HFFc6 (cell line): ENCODE results near the gene OVOL3. TPM values are rescaled to one million over a fixed set of nuclear protein-coding genes. Genes with fewer than 3 reads are reported as not detected.

Source experiments
- DNase-seq: peaks from one replicate; pipeline ENCODE4 v3.0.0-alpha.2; 2018
- H3K27ac Mint-ChIP-seq: 2 replicates; pipeline ENCODE4 v1.8.0; 2020; ENCODE audit warnings: mild to moderate bottlenecking, mixed read lengths
- H3K27me3 Mint-ChIP-seq: 2 replicates; pipeline ENCODE4 v1.8.0; 2021; ENCODE audit warnings: mild to moderate bottlenecking, moderate library complexity, mixed read lengths; ENCODE audit not compliant: insufficient read depth
- H3K36me3 Mint-ChIP-seq: 2 replicates; pipeline ENCODE4 v1.8.0; 2021; ENCODE audit warnings: low read depth, mixed read lengths
- H3K4me1 Mint-ChIP-seq: 2 replicates; pipeline ENCODE4 v1.8.0; 2020; ENCODE audit warnings: low read depth, mixed read lengths
- H3K4me3 Mint-ChIP-seq: 2 replicates; pipeline ENCODE4 v1.8.0; 2020; ENCODE audit warnings: mild to moderate bottlenecking, moderate library complexity, mixed read lengths
- H3K9me3 Mint-ChIP-seq: 2 replicates; pipeline ENCODE4 v1.8.0; 2020; ENCODE audit warnings: mild to moderate bottlenecking, mixed read lengths
- total RNA-seq, 6 experiments: library from RNA; stranded (reverse); fragmentation: NEBNext Ultra II Directional; extraction: Animal tissue kit (Norgen Biotek cat#: 25700); gene quantifications; 2 replicates in 1 of 6; 3 replicates in 5 of 6; pipeline ENCODE4 v1.2.3, GENCODE V29; 2021
- TF ChIP-seq, protein P1 (sequence below): fragments of 200-600 bp; sonication (generic); IDR thresholded peaks from 2 replicates; pipeline ENCODE4 v1.5.0; 2021; ENCODE audit warnings: antibody characterized with exemption, mild to moderate bottlenecking

OVOL3 gene
- total RNA-seq, 6 experiments from 2014 or later, result not detected

DNA sequence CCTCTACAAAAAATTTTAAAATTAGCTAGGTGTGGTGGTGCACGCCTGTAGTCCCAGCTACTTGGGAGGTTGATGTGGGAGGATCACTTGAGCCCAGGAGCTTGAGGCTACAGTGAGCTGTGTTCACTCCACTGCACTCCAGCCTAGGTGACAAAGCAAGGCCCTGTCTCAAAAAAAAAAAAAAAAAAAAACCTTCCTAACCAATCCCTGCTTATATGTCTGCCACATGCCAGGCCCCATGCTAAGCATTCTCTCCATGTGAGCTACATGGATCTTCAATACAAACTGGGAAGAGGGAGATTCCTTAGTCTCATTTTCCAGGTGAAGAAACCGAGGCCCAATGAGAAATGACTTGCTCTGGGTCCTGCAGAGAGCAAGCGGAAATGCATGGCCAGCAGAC, 2.3 kb upstream of the OVOL3 start:
- H3K9me3 Mint-ChIP-seq, result no peaks in the 10 kb centered on the region
- H3K4me3 Mint-ChIP-seq, result no peak overlapping the region
- no peak overlapping the region for H3K27ac Mint-ChIP-seq
- H3K4me1 Mint-ChIP-seq, result peaks cover 14% of the 10 kb centered on the region
- no peak for DNase-seq
- peaks cover 15% of the 10 kb centered on the region for H3K36me3 Mint-ChIP-seq
- H3K27me3 Mint-ChIP-seq, result no peaks in the 10 kb centered on the region; the same call in 1 of the 2 replicates
- TF ChIP-seq, protein P1, sequence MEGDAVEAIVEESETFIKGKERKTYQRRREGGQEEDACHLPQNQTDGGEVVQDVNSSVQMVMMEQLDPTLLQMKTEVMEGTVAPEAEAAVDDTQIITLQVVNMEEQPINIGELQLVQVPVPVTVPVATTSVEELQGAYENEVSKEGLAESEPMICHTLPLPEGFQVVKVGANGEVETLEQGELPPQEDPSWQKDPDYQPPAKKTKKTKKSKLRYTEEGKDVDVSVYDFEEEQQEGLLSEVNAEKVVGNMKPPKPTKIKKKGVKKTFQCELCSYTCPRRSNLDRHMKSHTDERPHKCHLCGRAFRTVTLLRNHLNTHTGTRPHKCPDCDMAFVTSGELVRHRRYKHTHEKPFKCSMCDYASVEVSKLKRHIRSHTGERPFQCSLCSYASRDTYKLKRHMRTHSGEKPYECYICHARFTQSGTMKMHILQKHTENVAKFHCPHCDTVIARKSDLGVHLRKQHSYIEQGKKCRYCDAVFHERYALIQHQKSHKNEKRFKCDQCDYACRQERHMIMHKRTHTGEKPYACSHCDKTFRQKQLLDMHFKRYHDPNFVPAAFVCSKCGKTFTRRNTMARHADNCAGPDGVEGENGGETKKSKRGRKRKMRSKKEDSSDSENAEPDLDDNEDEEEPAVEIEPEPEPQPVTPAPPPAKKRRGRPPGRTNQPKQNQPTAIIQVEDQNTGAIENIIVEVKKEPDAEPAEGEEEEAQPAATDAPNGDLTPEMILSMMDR, result no peak

DNA sequence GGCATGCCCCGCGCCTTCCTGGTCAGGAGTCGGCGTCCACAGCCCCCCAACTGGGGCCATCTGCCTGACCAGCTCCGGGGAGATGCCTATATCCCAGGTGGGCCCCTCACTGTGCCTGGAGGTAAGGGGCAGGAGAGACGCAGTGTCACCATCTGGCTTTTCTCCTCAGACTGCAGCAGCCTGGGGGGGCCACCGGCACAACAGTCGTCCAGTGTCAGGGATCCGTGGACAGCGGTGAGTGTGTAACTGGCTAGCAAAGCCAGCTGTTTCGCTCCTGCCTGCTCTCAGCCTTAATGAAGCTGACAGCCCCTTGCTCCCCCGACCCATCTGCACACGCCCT, 227 bp downstream of the OVOL3 start:
- Mint-ChIP-seq H3K27ac (no peak overlapping the region), H3K4me1 (peaks cover 18% of the 10 kb centered on the region), H3K4me3 (no peak overlapping the region), H3K36me3 (peaks cover 21% of the 10 kb centered on the region), H3K27me3 (peaks cover 3% of the 10 kb centered on the region; the same call in 1 of the 2 replicates), H3K9me3 (no peaks in the 10 kb centered on the region)
- TF ChIP-seq, protein P1, result no peak
- DNase-seq, result no peak

DNA sequence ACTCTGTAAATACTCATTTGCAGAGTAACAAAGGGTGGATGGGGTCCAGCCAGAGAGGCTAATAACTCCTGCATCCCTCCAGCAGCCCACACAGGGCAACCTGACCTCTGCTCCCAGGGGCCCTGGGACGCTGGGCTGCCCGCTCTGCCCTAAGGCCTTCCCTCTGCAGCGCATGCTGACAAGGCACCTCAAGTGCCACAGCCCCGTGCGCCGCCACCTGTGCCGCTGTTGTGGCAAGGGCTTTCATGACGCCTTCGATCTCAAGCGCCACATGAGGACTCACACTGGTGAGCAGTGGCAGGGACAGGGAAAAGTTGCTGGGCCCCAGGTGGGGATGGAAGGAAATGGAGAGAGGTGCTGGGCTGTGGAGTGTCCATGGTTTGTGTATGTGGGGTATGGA, 1.7 kb downstream of the OVOL3 start:
- Mint-ChIP-seq H3K4me3 (peak overlapping the region; percentile 76), H3K27me3 (peaks cover 3% of the 10 kb centered on the region; the same call in 1 of the 2 replicates), H3K4me1 (peaks cover 33% of the 10 kb centered on the region), H3K36me3 (peaks cover 23% of the 10 kb centered on the region), H3K27ac (no peak overlapping the region), H3K9me3 (no peaks in the 10 kb centered on the region)
- TF ChIP-seq, protein P1, result no peak
- no peak for DNase-seq

DNA sequence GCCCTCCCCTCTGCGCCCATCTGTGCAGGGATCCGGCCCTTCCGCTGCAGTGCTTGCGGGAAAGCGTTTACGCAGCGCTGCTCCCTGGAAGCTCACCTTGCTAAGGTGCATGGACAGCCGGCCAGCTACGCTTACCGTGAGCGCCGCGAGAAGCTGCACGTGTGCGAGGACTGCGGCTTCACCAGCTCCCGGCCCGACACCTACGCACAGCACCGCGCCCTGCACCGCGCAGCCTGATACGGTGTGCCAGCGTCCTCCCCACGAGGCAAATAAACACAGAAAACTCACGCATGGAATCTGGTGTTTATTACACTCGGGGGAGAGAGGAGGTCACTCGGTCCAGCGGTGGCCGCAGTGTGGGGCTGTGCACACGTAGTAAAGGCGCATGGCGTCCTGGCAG, 2.5 kb downstream of the OVOL3 start:
- H3K27me3 Mint-ChIP-seq, result peaks cover 3% of the 10 kb centered on the region; the same call in 1 of the 2 replicates

DNA sequence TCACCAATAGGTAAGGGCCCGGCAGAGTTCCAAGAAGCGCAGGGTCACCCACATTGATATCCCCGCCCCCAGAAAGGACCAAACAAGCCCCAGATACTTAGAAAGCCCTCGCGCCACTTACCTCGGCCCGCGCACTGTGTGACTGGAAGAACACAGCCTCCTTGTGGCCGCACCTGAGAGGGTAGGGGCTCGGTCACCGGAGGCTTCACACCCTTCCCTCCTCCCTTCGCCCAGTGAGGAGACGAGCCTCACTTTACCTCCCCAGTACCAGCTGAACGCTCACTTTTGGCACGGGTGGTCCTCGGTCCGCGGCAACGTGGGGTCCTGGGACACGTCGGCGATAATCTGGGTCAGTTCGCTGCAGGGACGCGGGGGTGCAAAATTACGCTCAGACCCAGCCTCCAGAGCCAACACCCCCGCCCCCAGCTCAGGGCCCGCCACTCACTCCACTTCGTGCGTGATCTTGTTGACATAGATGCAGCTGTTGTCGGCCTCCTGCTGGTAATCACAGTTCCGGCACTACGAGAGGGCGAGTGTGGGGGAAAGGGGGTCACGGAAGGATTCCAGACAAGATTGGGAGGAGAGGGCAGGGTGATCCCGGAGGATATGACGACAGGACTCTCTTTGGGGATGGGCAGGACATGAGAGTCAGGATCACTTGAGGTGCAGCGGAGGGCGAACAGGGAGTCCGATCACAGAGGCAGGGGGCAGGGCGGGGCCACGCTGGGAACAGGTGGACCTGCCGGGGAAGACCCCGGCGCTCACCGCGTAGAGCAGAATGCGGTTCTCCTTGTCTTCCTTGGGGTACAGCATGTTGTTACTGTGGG, 3.2 kb downstream of the OVOL3 start:
- Mint-ChIP-seq H3K4me1 (peaks cover 40% of the 10 kb centered on the region), H3K36me3 (peaks cover 29% of the 10 kb centered on the region), H3K27me3 (peaks cover 3% of the 10 kb centered on the region), H3K9me3 (no peaks in the 10 kb centered on the region), H3K4me3 (peak overlapping the region; percentile 99), H3K27ac (peak overlapping the region; percentile 98)
- TF ChIP-seq, protein P1, result no peak; the same call in 1 of the 2 replicates
- peak; percentile 10 for DNase-seq

More for the DNA sequence above, 2.5 kb downstream of the OVOL3 start:
- peaks cover 40% of the 10 kb centered on the region for H3K4me1 Mint-ChIP-seq
- peak overlapping the region; percentile 98 for H3K27ac Mint-ChIP-seq
- H3K36me3 Mint-ChIP-seq, result peaks cover 29% of the 10 kb centered on the region
- peak overlapping the region; percentile 99 for H3K4me3 Mint-ChIP-seq
- DNase-seq, result no peak
- H3K9me3 Mint-ChIP-seq, result no peaks in the 10 kb centered on the region
- TF ChIP-seq, protein P1, result no peak
